ENCODE data around the gene KCNA5. TPM values are rescaled to one million over a fixed set of nuclear protein-coding genes. Genes with fewer than 3 reads are reported as not detected.

Gene KCNA5
- total RNA-seq, 1 donor from 2014 or later: 0.50 TPM

DNA sequence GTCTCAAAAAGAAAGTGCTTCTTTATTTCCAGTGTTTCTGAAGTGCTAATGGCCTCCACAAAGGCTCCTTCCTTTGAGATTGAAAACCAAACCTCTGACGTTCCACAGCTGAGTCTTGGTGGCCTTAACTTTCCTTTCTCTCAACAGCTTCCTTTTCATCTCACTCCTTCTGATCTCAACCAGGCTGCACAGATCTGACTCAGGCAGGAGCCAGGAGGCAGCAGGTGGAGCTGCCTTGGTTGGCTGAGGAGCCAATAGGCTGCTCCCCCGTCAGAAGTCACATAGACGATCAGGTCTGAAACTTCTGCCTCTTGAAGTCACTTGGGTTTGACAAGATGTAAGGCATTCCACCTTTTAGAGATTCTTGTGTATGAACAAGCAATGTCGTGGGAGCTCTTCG, 9.1 kb upstream of the KCNA5 start:
- Histone ChIP-seq H3K36me3 (ENCODE audit: control insufficient read depth, insufficient read depth, low read length) (no peaks in the 10 kb centered on the region), H3K4me3 (ENCODE audit: low read depth, low read length) (no peak overlapping the region), H3K27me3 (ENCODE audit: control insufficient read depth, insufficient read depth, low read length) (no peaks in the 10 kb centered on the region)
- DNase-seq (ENCODE audit: low read depth): no peak
- no peak for TF ChIP-seq CTCF (IDR thresholded peaks at IDR 0.05; ENCODE audit: insufficient read depth, low read length, poor library complexity, severe bottlenecking)

DNA sequence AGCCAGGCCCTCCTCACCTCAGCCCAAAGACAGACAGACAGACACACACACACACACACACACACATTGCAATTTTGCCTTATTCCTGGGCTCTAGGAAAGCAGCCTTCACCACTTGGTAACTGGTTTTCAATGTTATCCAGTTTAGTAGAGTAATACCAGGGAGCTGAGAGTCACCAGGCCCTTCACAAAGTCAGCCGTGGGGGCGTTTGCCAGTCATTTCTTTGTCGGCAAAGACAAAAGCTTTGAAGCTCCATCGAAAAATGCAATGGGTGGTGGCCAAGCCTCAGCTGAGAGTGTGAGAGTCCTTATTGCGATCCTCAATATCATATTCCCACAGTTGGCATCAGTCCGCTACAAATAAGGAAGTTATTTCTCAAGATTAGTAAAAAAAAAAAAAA, 8.1 kb upstream of the KCNA5 start:
- no peaks in the 10 kb centered on the region for H3K27me3 ChIP-seq (ENCODE audit: control insufficient read depth, insufficient read depth, low read length)
- no peak overlapping the region for H3K4me3 ChIP-seq (ENCODE audit: low read depth, low read length)
- TF ChIP-seq CTCF (IDR thresholded peaks at IDR 0.05; ENCODE audit: insufficient read depth, low read length, poor library complexity, severe bottlenecking): no peak
- DNase-seq (ENCODE audit: low read depth): no peak
- no peaks in the 10 kb centered on the region for H3K36me3 ChIP-seq (ENCODE audit: control insufficient read depth, insufficient read depth, low read length)

GRCh38 chr12:5036031-5036430, 7.6 kb upstream of the KCNA5 start:
- DNase-seq (ENCODE audit: low read depth): no peak
- H3K36me3 ChIP-seq (ENCODE audit: control insufficient read depth, insufficient read depth, low read length): no peaks in the 10 kb centered on the region

DNA sequence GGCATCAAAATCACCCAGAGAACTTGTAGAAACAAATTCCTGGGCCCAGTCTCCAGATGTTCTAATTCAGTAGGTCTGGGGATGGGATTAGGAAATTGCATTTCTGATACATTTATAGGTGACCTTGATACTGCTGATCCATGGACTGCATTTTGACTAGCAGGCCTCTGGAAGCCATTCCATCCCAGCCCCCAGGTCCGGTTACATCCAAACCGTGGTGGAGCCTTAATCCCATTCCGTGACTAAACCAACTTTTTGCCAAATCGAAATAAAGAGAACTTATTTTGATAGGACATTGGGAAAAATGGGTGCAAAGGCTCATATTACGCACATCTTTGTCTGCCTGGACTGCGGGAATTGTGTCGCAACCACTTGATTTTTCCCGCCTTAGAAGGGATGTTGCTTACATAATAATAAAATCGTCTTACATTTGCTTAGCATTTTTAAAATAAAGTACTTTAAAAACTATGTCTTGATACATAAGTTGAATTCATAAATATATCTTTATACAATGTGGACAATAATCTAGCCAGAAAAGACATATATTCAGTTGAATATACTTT, 5.8 kb upstream of the KCNA5 start:
- peaks cover 7% of the 10 kb centered on the region for H3K27me3 ChIP-seq (ENCODE audit: control insufficient read depth, insufficient read depth, low read length)
- no peak for DNase-seq (ENCODE audit: low read depth)
- TF ChIP-seq CTCF (IDR thresholded peaks at IDR 0.05; ENCODE audit: insufficient read depth, low read length, poor library complexity, severe bottlenecking): no peak
- H3K36me3 ChIP-seq (ENCODE audit: control insufficient read depth, insufficient read depth, low read length): no peaks in the 10 kb centered on the region
- no peak overlapping the region for H3K4me3 ChIP-seq (ENCODE audit: low read depth, low read length)

More at GRCh38 chr12:5036031-5036430, 7.6 kb upstream of the KCNA5 start:
- Histone ChIP-seq H3K27me3 (ENCODE audit: control insufficient read depth, insufficient read depth, low read length) (no peaks in the 10 kb centered on the region), H3K4me3 (ENCODE audit: low read depth, low read length) (no peak overlapping the region)
- TF ChIP-seq CTCF (IDR thresholded peaks at IDR 0.05; ENCODE audit: insufficient read depth, low read length, poor library complexity, severe bottlenecking): no peak

DNA sequence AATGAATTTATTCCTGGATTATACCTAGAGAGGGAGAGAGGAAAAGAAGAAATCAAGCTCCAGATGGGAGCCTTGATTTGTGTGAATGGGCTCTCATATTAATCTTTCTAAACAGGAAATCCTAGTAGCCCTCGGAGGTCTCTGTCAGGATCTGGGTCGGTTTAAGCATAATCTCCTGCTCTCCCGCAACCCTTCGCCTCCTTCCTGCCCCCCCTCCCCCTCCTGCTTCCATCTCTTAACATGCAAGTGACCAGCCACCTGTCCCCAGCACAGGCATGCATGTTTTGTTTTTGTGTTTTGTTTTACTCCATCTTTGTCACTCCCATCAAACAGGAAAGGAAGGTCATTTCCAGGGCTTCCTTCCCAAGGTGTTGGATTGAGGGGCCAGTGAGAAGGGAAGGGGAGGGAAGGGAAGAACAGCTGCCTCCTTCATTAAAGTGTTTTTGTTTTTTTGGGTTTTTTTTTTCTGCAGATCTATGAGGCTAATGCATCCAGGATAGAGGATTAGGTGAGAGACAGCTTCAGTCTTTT, 4.8 kb upstream of the KCNA5 start:
- no peak for DNase-seq (ENCODE audit: low read depth)
- Histone ChIP-seq H3K36me3 (ENCODE audit: control insufficient read depth, insufficient read depth, low read length) (no peaks in the 10 kb centered on the region), H3K27me3 (ENCODE audit: control insufficient read depth, insufficient read depth, low read length) (peaks cover 16% of the 10 kb centered on the region)

More for the DNA sequence above, 4.8 kb upstream of the KCNA5 start:
- H3K4me3 ChIP-seq (ENCODE audit: low read depth, low read length): no peak overlapping the region
- TF ChIP-seq CTCF (IDR thresholded peaks at IDR 0.05; ENCODE audit: insufficient read depth, low read length, poor library complexity, severe bottlenecking): no peak
